GM19463 (cell line): ENCODE results near the gene PGK2.

Source experiments
- ATAC-seq: cut with Tn5 transposase; IDR thresholded peaks from one replicate; pipeline ENCODE4 v1.9.1; 2021; ENCODE audit warnings: mild to moderate bottlenecking, moderate library complexity; ENCODE audit not compliant: unreplicated experiment

Gene PGK2

DNA sequence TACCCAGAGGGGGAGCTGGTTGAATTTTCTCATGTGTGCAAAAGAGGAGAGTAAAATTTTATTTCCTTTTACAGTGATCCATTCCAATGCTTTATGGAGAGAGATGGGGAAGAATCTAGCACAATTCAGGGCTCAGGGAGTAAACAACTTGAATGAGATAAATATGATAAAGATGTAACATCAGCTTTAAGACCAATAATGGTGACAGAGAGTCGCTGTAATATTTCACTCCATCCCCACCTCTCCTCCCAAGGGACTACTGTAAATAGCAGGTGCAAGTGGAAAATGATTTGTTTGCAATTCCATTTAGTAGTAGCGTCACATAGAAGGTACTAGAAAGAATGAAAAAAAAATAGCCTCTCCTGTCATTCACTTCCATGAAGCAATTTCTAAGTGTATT lies 47.7 kb downstream of the PGK2 start:
- no peak for ATAC-seq

GRCh38 chr6:49736017-49736508 lies 51.0 kb downstream of the PGK2 start:
- ATAC-seq: no peak
